H1 (cell line): ENCODE data around the gene ZFP64. TPM values are rescaled to one million over a fixed set of nuclear protein-coding genes. Genes with fewer than 3 reads are reported as not detected.
A peak's percentile ranks its signal among the peaks of the same experiment; 100 is the strongest.

Source experiments
- CTCF ChIA-PET: fragments of 300-600 bp; sonication (Branson Sonifier 250); formaldehyde crosslinking; loops from one replicate; lab custom pipeline; 2021; ENCODE audit not compliant: partially characterized antibody; lab: Charles Lee
- POLR2A ChIA-PET: fragments of 300-600 bp; sonication (Branson Sonifier 250); formaldehyde crosslinking; loops from one replicate; lab custom pipeline; 2021; ENCODE audit warnings: inconsistent platforms; ENCODE audit not compliant: partially characterized antibody; lab: Charles Lee
- DNase-seq, 2 experiments: peaks; one replicate each; pipeline versions ENCODE4 v3.0.0 to v3.0.0-alpha.2; 2010 to 2022; ENCODE audit warnings: low spot score in 2 of 2, low read depth in 1 of 2, mixed read lengths in 1 of 2
- FAIRE-seq: peaks from 2 replicates; lab custom pipeline; 2011; peaks lifted over from hg19 to GRCh38; lab: Jason Lieb, UNC
- H2AFZ ChIP-seq: 2 replicates; pipeline ENCODE4 v1.8.1; 2012; ENCODE audit warnings: low read length, inconsistent platforms
- H2AK5ac ChIP-seq: 2 replicates; pipeline ENCODE4 v1.6.1; 2013; ENCODE audit warnings: low read depth, low read length
- H2BK120ac ChIP-seq: replicated peaks from 2 replicates; pipeline ENCODE3; 2013; ENCODE audit warnings: low read depth, low read length, inconsistent platforms
- H2BK12ac ChIP-seq: 2 replicates; pipeline ENCODE4 v1.6.1; 2013; ENCODE audit warnings: low read depth, low read length
- H2BK15ac ChIP-seq: 2 replicates; pipeline ENCODE4 v1.6.1; 2013; ENCODE audit warnings: low read length
- H2BK20ac ChIP-seq: 2 replicates; pipeline ENCODE4 v1.6.1; 2013; ENCODE audit warnings: low read length
- H2BK5ac ChIP-seq: 2 replicates; pipeline ENCODE4 v1.6.1; 2013; ENCODE audit warnings: low read depth, low read length
- H3K14ac ChIP-seq: 2 replicates; pipeline ENCODE4 v1.6.1; 2013; ENCODE audit warnings: inconsistent platforms; ENCODE audit not compliant: insufficient read length
- H3K18ac ChIP-seq: 2 replicates; pipeline ENCODE4 v1.6.1; 2013; ENCODE audit warnings: low read length; ENCODE audit errors: extremely low read depth
- H3K23ac ChIP-seq: 2 replicates; pipeline ENCODE4 v1.6.1; 2013; ENCODE audit warnings: inconsistent platforms; ENCODE audit not compliant: insufficient read length
- H3K23me2 ChIP-seq: 2 replicates; pipeline ENCODE4 v1.6.1; 2013; ENCODE audit warnings: low read depth, low read length
- H3K27ac ChIP-seq: 2 replicates; pipeline ENCODE4 v1.6.1; 2011; ENCODE audit warnings: low read depth, low read length, inconsistent platforms
- H3K27me3 ChIP-seq, 4 experiments: replicated peaks in 1 of 4; 1 replicate in 1 of 4; 2 replicates in 3 of 4; pipeline versions ENCODE4 v1.6.1 to v1.8.1; 2011 to 2013; ENCODE audit warnings: low read length in 3 of 4, mild to moderate bottlenecking in 3 of 4, inconsistent platforms in 2 of 4, mixed read lengths in 2 of 4, moderate library complexity in 1 of 4; ENCODE audit not compliant: control insufficient read depth in 3 of 4, insufficient read depth in 3 of 4; ENCODE audit errors: extremely low read depth in 1 of 4
- H3K36me3 ChIP-seq, 4 experiments: 2 replicates each; pipeline versions ENCODE4 v1.6.1 to v1.8.1; 2011 to 2013; ENCODE audit warnings: mild to moderate bottlenecking in 4 of 4, low read length in 3 of 4, moderate library complexity in 2 of 4, control low read depth in 1 of 4, inconsistent platforms in 1 of 4; ENCODE audit not compliant: insufficient read depth in 4 of 4, control insufficient read depth in 2 of 4
- H3K4ac ChIP-seq: replicated peaks from 2 replicates; pipeline ENCODE3; 2013; ENCODE audit warnings: low read length, low read depth, mixed read lengths, inconsistent platforms; ENCODE audit not compliant: insufficient read length
- H3K4me1 ChIP-seq, 4 experiments: replicated peaks in 1 of 4; 1 replicate in 1 of 4; 2 replicates in 3 of 4; pipeline versions ENCODE4 v1.6.1 to v1.8.1; 2011 to 2013; ENCODE audit warnings: low read length in 3 of 4, inconsistent platforms in 2 of 4, mixed read lengths in 1 of 4; ENCODE audit not compliant: insufficient read depth in 4 of 4, control insufficient read depth in 3 of 4
- H3K4me2 ChIP-seq, 2 experiments: 2 replicates each; pipeline versions ENCODE4 v1.6.1 to v1.8.1; 2011 to 2013; ENCODE audit warnings: low read depth in 2 of 2, low read length in 2 of 2, control low read depth in 1 of 2, inconsistent platforms in 1 of 2, mild to moderate bottlenecking in 1 of 2; ENCODE audit not compliant: insufficient read depth in 1 of 2
- H3K4me3 ChIP-seq, 4 experiments: fragments of 200-600, 300-600 bp in 1 of 4; sonication (generic), shearing (Covaris generic), sonication (Bioruptor Twin) in 1 of 4; 2 replicates each; pipeline versions ENCODE4 v1.5.1 to v1.8.1; 2011 to 2016; ENCODE audit warnings: low read length in 4 of 4, low read depth in 3 of 4, control low read depth in 2 of 4, inconsistent platforms in 2 of 4, mild to moderate bottlenecking in 2 of 4, mixed read lengths in 1 of 4, moderate library complexity in 1 of 4; ENCODE audit not compliant: insufficient read depth in 2 of 4; ENCODE audit errors: extremely low read depth in 1 of 4
- H3K56ac ChIP-seq: replicated peaks from 2 replicates; pipeline ENCODE3; 2013; ENCODE audit warnings: low read depth, mild to moderate bottlenecking, mixed read lengths, low read length, inconsistent platforms; ENCODE audit not compliant: insufficient read length
- H3K79me1 ChIP-seq: 2 replicates; pipeline ENCODE4 v1.6.1; 2013; ENCODE audit warnings: low read depth, low read length, control low read depth
- H3K79me2 ChIP-seq, 2 experiments: 2 replicates each; pipeline versions ENCODE4 v1.6.1 to v1.8.1; 2012 to 2013; ENCODE audit warnings: low read length in 2 of 2, mild to moderate bottlenecking in 2 of 2, inconsistent platforms in 1 of 2; ENCODE audit not compliant: insufficient read depth in 2 of 2, control insufficient read depth in 1 of 2
- H3K9ac ChIP-seq, 4 experiments: replicated peaks in 1 of 4; 1 replicate in 1 of 4; 2 replicates in 3 of 4; pipeline versions ENCODE4 v1.6.1 to v1.8.1; 2011 to 2013; ENCODE audit warnings: low read depth in 3 of 4, low read length in 3 of 4, control low read depth in 2 of 4, mild to moderate bottlenecking in 2 of 4, moderate library complexity in 2 of 4, inconsistent platforms in 1 of 4; ENCODE audit errors: extremely low read depth in 1 of 4
- H3K9me3 ChIP-seq, 2 experiments: 2 replicates each; pipeline versions ENCODE4 v1.6.1 to v1.8.1; 2012 to 2013; ENCODE audit warnings: mild to moderate bottlenecking in 2 of 2, moderate library complexity in 2 of 2, control low read depth in 1 of 2, inconsistent platforms in 1 of 2, low read depth in 1 of 2, low read length in 1 of 2, mixed read lengths in 1 of 2; ENCODE audit not compliant: insufficient read depth in 2 of 2
- H4K20me1 ChIP-seq, 2 experiments: replicated peaks in 1 of 2; 2 replicates each; pipeline versions ENCODE3 to v1.8.1; 2011 to 2013; ENCODE audit warnings: inconsistent platforms in 2 of 2, low read length in 2 of 2, mild to moderate bottlenecking in 1 of 2; ENCODE audit not compliant: insufficient read depth in 2 of 2, control insufficient read depth in 1 of 2
- H4K5ac ChIP-seq: 2 replicates; pipeline ENCODE4 v1.6.1; 2013; ENCODE audit warnings: low read length, low read depth, mixed read lengths, inconsistent platforms; ENCODE audit not compliant: insufficient read length
- H4K8ac ChIP-seq: 2 replicates; pipeline ENCODE4 v1.8.0; 2013; ENCODE audit warnings: mild to moderate bottlenecking, moderate library complexity, low read length, inconsistent platforms; ENCODE audit not compliant: insufficient read depth; ENCODE audit errors: extremely low read depth
- H4K91ac ChIP-seq: replicated peaks from 2 replicates; pipeline ENCODE3; 2013; ENCODE audit warnings: low read length, mixed read lengths, inconsistent platforms; ENCODE audit not compliant: insufficient read length
- CEBPB ChIP-seq: IDR thresholded peaks from 2 replicates; pipeline ENCODE4 v1.6.1; 2012; ENCODE audit warnings: low read depth, low read length
- CHD1 ChIP-seq: IDR thresholded peaks from 2 replicates; pipeline ENCODE4 v1.6.1; 2012; ENCODE audit warnings: low read depth, low read length, improper control_type of control experiment
- CREB1 ChIP-seq: IDR thresholded peaks from 2 replicates; pipeline ENCODE4 v1.6.1; 2012; ENCODE audit warnings: inconsistent platforms
- CTBP2 ChIP-seq: IDR thresholded peaks from 2 replicates; pipeline ENCODE4 v1.7.0; 2011; ENCODE audit warnings: borderline replicate concordance, mild to moderate bottlenecking, moderate library complexity, mixed read lengths, low read length; ENCODE audit not compliant: insufficient read depth, insufficient read length
- PHF8 ChIP-seq: fragments of 200-600 bp; sonication (generic); conservative IDR thresholded peaks from 2 replicates; pipeline ENCODE4 v1.7.1; 2012; ENCODE audit warnings: low read depth, mild to moderate bottlenecking, inconsistent platforms, low read length, moderate library complexity
- SIRT6 ChIP-seq: IDR thresholded peaks from one replicate; pipeline ENCODE4 v1.7.1; 2012; ENCODE audit warnings: low read length, inconsistent platforms
- TAF1 ChIP-seq: IDR thresholded peaks from 2 replicates; pipeline ENCODE4 v1.6.1; 2011; ENCODE audit warnings: mild to moderate bottlenecking, low read depth, low read length
- TAF7 ChIP-seq: optimal IDR thresholded peaks from 2 replicates; pipeline ENCODE3; 2011; ENCODE audit warnings: low read depth, mild to moderate bottlenecking, inconsistent platforms, low read length, moderate library complexity, borderline replicate concordance
- TEAD4 ChIP-seq: IDR thresholded peaks from 2 replicates; pipeline ENCODE4 v1.6.1; 2012; ENCODE audit warnings: low read depth, low read length, inconsistent platforms, mixed read lengths
- WGBS, 2 experiments: shearing (Covaris generic) in 1 of 2; methylation state at CpG; one replicate each; pipeline versions ENCODE4 v1.1.6 to v1.1.7; 2013 to 2015; ENCODE audit warnings: low lambda C conversion rate in 2 of 2, mixed read lengths in 2 of 2, inconsistent platforms in 1 of 2, low coverage in 1 of 2, missing lambda C conversion rate in 1 of 2; ENCODE audit not compliant: insufficient replicate concordance in 2 of 2, insufficient coverage in 1 of 2, insufficient read length in 1 of 2; ENCODE audit errors: extremely low coverage in 1 of 2, missing lambda C conversion rate in 1 of 2; 5-methylcytosine and 5-hydroxymethylcytosine counted together
- polyA plus RNA-seq, 7 experiments: library from polyadenylated mRNA; depleted of rRNA in 3 of 7; stranded (reverse) in 5 of 7; unstranded in 2 of 7; fragments of >200 nt in 5 of 7; fragments of 200-250 nt in 2 of 7; gene quantifications; 1 replicate in 5 of 7; 2 replicates in 1 of 7; 4 replicates in 1 of 7; pipeline versions ENCODE4 v1.2.1 to v1.2.3, GENCODE V29; 2011 to 2013; ENCODE audit warnings: missing spikeins in 2 of 7, mixed read lengths in 2 of 7
- total RNA-seq: library from RNA; stranded (reverse); fragmentation: NEBNext Ultra II Directional; extraction: Animal tissue kit (Norgen Biotek cat#: 25700); gene quantifications from 2 replicates; pipeline ENCODE4 v1.2.1, GENCODE V29; 2021
- TF ChIP-seq, protein P1 (sequence below): IDR thresholded peaks from 2 replicates; pipeline ENCODE4 v1.6.1; 2012; ENCODE audit warnings: low read length, inconsistent platforms

Gene ZFP64
- total and polyA plus RNA-seq, 2 of the 8 experiments (the other 6 are each of a cell fraction or from before 2014, with no cell fraction given), result 25.3 to 43.7 TPM

DNA sequence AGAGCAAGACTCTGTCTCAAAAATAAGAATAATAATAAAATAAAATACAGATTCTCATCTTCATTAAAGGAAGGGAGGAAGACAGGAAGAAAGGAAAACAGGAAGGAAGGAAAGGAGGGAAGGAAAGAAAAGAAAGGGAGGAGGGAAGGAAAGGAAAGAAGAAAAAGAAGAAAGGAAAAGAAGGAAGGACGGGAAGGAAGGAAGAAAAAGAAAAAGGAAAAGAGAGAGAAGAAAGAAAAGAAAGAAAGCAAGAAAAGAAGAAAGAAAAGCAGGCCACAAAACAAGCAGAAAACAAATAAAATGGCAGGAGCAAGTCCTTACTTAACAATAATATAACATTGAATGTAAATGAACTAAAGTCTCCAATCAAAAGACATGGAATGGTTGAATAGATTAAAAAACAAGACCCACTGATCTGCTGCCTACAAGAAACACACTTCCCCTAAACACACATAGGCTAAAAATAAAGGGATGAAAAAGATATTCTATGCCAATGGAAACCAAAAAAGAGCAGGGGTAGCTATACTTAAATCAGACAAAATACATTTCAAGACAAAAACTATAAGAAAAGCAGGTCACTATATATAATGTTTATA, 60.4 kb downstream of the ZFP64 start:
- DNase-seq, result no peak
- Histone ChIP-seq H3K79me2 (no peaks in the 10 kb centered on the region), H3K4ac (no peak overlapping the region), H3K23ac (no peak overlapping the region), H3K36me3 (no peaks in the 10 kb centered on the region), H3K18ac (no peak overlapping the region), H2BK12ac (no peak overlapping the region), H3K9me3 (no peaks in the 10 kb centered on the region), H2BK5ac (no peak overlapping the region), H3K4me3 (no peak overlapping the region), H3K4me2 (no peak overlapping the region), H4K8ac (no peak overlapping the region), H2BK15ac (no peak overlapping the region), H3K79me1 (no peaks in the 10 kb centered on the region), H2AK5ac (no peak overlapping the region), H3K14ac (no peak overlapping the region), H2BK20ac (no peak overlapping the region), H3K23me2 (no peaks in the 10 kb centered on the region), H2AFZ (no peak overlapping the region), H2BK120ac (no peak overlapping the region), H3K27ac (no peak overlapping the region), H3K27me3 (no peaks in the 10 kb centered on the region), H3K4me1 (no peaks in the 10 kb centered on the region), H3K56ac (no peak overlapping the region), H4K91ac (no peak overlapping the region), H4K20me1 (no peaks in the 10 kb centered on the region), H4K5ac (no peak overlapping the region), H3K9ac (no peak overlapping the region)
- TF ChIP-seq TAF1 (no peak), SIRT6 (no peak), CREB1 (no peak), PHF8 (no peak), CTBP2 (no peak), CEBPB (no peak), CHD1 (no peak), TAF7 (no peak), TEAD4 (no peak)
- TF ChIP-seq, protein P1, sequence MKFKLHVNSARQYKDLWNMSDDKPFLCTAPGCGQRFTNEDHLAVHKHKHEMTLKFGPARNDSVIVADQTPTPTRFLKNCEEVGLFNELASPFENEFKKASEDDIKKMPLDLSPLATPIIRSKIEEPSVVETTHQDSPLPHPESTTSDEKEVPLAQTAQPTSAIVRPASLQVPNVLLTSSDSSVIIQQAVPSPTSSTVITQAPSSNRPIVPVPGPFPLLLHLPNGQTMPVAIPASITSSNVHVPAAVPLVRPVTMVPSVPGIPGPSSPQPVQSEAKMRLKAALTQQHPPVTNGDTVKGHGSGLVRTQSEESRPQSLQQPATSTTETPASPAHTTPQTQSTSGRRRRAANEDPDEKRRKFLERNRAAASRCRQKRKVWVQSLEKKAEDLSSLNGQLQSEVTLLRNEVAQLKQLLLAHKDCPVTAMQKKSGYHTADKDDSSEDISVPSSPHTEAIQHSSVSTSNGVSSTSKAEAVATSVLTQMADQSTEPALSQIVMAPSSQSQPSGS, result no peak
- ChIA-PET POLR2A (interaction anchor here (0.7 kb wide), 1 partner anchor 84 kb away, joined by 3 read pairs; no protein-coding TSS in a partner anchor), CTCF (interaction anchor here (1.1 to 1.9 kb wide), 4 partner anchors 19 to 55 kb away, joined by 3 to 9 read pairs (median 4); no protein-coding TSS in a partner anchor)
- peak; percentile 87 for FAIRE-seq
- 80% methylated on average over 1 of the region's 1 CpG; no CpG with 5 or more reads in 1 of the 2 experiments for WGBS, 2 experiments
